A549 (cell line): Measurements from ENCODE around the gene PES1. TPM values are rescaled to one million over a fixed set of nuclear protein-coding genes. Genes with fewer than 3 reads are reported as not detected.
"Not testable (repeated sequence)": the region's sequence is repeated elsewhere in the genome, so short reads cannot be mapped to it uniquely, and the experiment has no call there.

ENCODE experiments used
- ATAC-seq, 2 experiments: fragments of 200-7000 bp in 1 of 2; fragments of >200 bp in 1 of 2; cut with Nextera tagmentation in 1 of 2; cut with Tn5 transposase in 1 of 2; 3 replicates each; pipeline versions ENCODE4 v1.8.0 to v1.9.1; 2018 to 2020; ENCODE audit warnings: mild to moderate bottlenecking in 1 of 2, moderate library complexity in 1 of 2
- CTCF ChIA-PET: fragments of 300-600 bp; sonication (Branson Sonifier 250); formaldehyde crosslinking; extraction: SDS; loops from one replicate; lab custom pipeline; 2021; ENCODE audit warnings: antibody characterized with exemption, inconsistent platforms; lab: Yijun Ruan, JAX
- POLR2A ChIA-PET: fragments of 350-600 bp; formaldehyde crosslinking; extraction: SDS; loops from one replicate; lab custom pipeline; 2021; ENCODE audit warnings: antibody characterized with exemption, inconsistent platforms; lab: Yijun Ruan, JAX
- DNase-seq, 2 experiments: peaks; one replicate each; pipeline versions ENCODE4 v3.0.0 to v3.0.0-alpha.2; 2011 to 2016; ENCODE audit warnings: low read depth in 1 of 2, low spot score in 1 of 2
- FAIRE-seq: peaks from 2 replicates; lab custom pipeline; 2011; peaks lifted over from hg19 to GRCh38; lab: Jason Lieb, UNC
- H3K27ac ChIP-seq, 2 experiments: fragments of >200 bp; sonication (Bioruptor Twin); formaldehyde crosslinking; 3 replicates each; pipeline ENCODE4 v1.5.1; 2016 to 2017
- H3K4me1 ChIP-seq: fragments of >200 bp; sonication (Bioruptor Twin); formaldehyde crosslinking; 3 replicates; pipeline ENCODE4 v1.6.1; 2016
- H3K4me2 ChIP-seq: fragments of >200 bp; sonication (Bioruptor Twin); formaldehyde crosslinking; 3 replicates; pipeline ENCODE4 v1.6.1; 2016
- H3K4me3 ChIP-seq: fragments of >200 bp; sonication (Bioruptor Twin); formaldehyde crosslinking; 3 replicates; pipeline ENCODE4 v1.5.1; 2016
- H3K9me3 ChIP-seq: fragments of >200 bp; sonication (Bioruptor Twin); formaldehyde crosslinking; 3 replicates; pipeline ENCODE4 v1.6.1; 2016
- BHLHE40 ChIP-seq: IDR thresholded peaks from 2 replicates; pipeline ENCODE4 v1.6.1; 2012; ENCODE audit warnings: low read depth, low read length, inconsistent platforms
- CBX8 ChIP-seq: fragments of 200-600 bp; sonication (generic); IDR thresholded peaks from 2 replicates; pipeline ENCODE4 v1.6.1; 2016
- EP300 ChIP-seq, 2 experiments: fragments of >200 bp; sonication (Bioruptor Twin); formaldehyde crosslinking; IDR thresholded peaks; 2 replicates in 1 of 2; 3 replicates in 1 of 2; pipeline ENCODE4 v1.6.1; 2016 to 2017
- ESRRA ChIP-seq: fragments of 150-350 bp; IDR thresholded peaks from 2 replicates; pipeline ENCODE4 v1.6.1; 2014; ENCODE audit warnings: mild to moderate bottlenecking, low read length, borderline replicate concordance
- FOXS1 ChIP-seq: fragments of 250-450 bp; sonication (Bioruptor Pico); IDR thresholded peaks from 2 replicates; pipeline ENCODE4 v1.5.0; 2020; ENCODE audit warnings: mild to moderate bottlenecking, moderate library complexity
- HOXA7 ChIP-seq: fragments of 250-450 bp; sonication (Bioruptor Pico); IDR thresholded peaks from 2 replicates; pipeline ENCODE4 v1.5.0; 2020; ENCODE audit warnings: mild to moderate bottlenecking, moderate library complexity
- HOXB5 ChIP-seq: fragments of 250-450 bp; sonication (Bioruptor Pico); IDR thresholded peaks from 2 replicates; pipeline ENCODE4 v1.5.0; 2020; ENCODE audit warnings: mild to moderate bottlenecking, moderate library complexity
- JUN ChIP-seq, 2 experiments: fragments of >200 bp; sonication (Bioruptor Twin); formaldehyde crosslinking; IDR thresholded peaks; 2 replicates in 1 of 2; 3 replicates in 1 of 2; pipeline ENCODE4 v1.6.1; 2016 to 2017
- MAFK ChIP-seq: fragments of 450-650 bp; IDR thresholded peaks from 2 replicates; pipeline ENCODE4 v1.6.1; 2014; ENCODE audit not compliant: partially characterized antibody
- MAZ ChIP-seq: fragments of 150-350 bp; IDR thresholded peaks from 2 replicates; pipeline ENCODE4 v1.6.1; 2014; ENCODE audit warnings: antibody characterized with exemption, low read depth, low read length, borderline replicate concordance
- NFE2L2 ChIP-seq: fragments of 150-350 bp; conservative IDR thresholded peaks from 2 replicates; pipeline ENCODE4 v1.6.1; 2014; ENCODE audit warnings: low read length
- NR3C1 ChIP-seq: fragments of >200 bp; sonication (Bioruptor Twin); formaldehyde crosslinking; IDR thresholded peaks from 3 replicates; pipeline ENCODE4 v1.6.1; 2017
- RAD21 ChIP-seq, 2 experiments: fragments of >200 bp in 1 of 2; sonication (Bioruptor Twin) in 1 of 2; formaldehyde crosslinking in 1 of 2; IDR thresholded peaks in 1 of 2; conservative IDR thresholded peaks in 1 of 2; 2 replicates in 1 of 2; 3 replicates in 1 of 2; pipeline ENCODE4 v1.6.1; 2012 to 2018; ENCODE audit warnings: inconsistent platforms in 1 of 2
- RCOR1 ChIP-seq: fragments of 150-350 bp; IDR thresholded peaks from 2 replicates; pipeline ENCODE4 v1.6.1; 2014; ENCODE audit warnings: antibody characterized with exemption, low read length, low read depth
- RNF2 ChIP-seq: fragments of 200-600 bp; sonication (generic); IDR thresholded peaks from 2 replicates; pipeline ENCODE4 v1.6.1; 2016; ENCODE audit warnings: low read depth, mild to moderate bottlenecking, antibody characterized with exemption, moderate library complexity, borderline replicate concordance
- ZFP36 ChIP-seq: fragments of 450-650 bp; IDR thresholded peaks from 2 replicates; pipeline ENCODE4 v1.6.1; 2014; ENCODE audit warnings: borderline replicate concordance; ENCODE audit not compliant: partially characterized antibody
- ZNF302 ChIP-seq: fragments of 250-450 bp; sonication (Bioruptor Pico); IDR thresholded peaks from 2 replicates; pipeline ENCODE4 v1.9.0; 2021; ENCODE audit warnings: inconsistent platforms, mild to moderate bottlenecking, moderate library complexity
- WGBS: methylation state at CpG from one replicate; pipeline ENCODE4 v1.1.6; 2017; ENCODE audit errors: missing lambda C conversion rate; 5-methylcytosine and 5-hydroxymethylcytosine counted together
- polyA plus RNA-seq, 4 experiments: library from polyadenylated mRNA; depleted of rRNA in 3 of 4; stranded (reverse); fragments of >200 nt; fragmentation: RNase III in 1 of 4; extraction: RNeasy Plus Mini Kit Qiagen cat#74134 plus additional on column Dnase treatment in 1 of 4; gene quantifications; 2 replicates in 3 of 4; 3 replicates in 1 of 4; pipeline ENCODE4 v1.2.3, GENCODE V29; 2011 to 2017
- TF ChIP-seq, protein P1 (sequence below): fragments of 200-600 bp; sonication (generic); IDR thresholded peaks from 2 replicates; pipeline ENCODE4 v1.6.1; 2016; ENCODE audit warnings: antibody characterized with exemption, mild to moderate bottlenecking, moderate library complexity
- TF ChIP-seq, protein P2 (sequence below): fragments of 250-450 bp; sonication (Bioruptor Pico); IDR thresholded peaks from 2 replicates; pipeline ENCODE4 v1.5.0; 2020; ENCODE audit warnings: low read depth, mild to moderate bottlenecking, moderate library complexity
- TF ChIP-seq, protein P3 (sequence below): fragments of >200 bp; sonication (Bioruptor Twin); formaldehyde crosslinking; IDR thresholded peaks from 3 replicates; pipeline ENCODE4 v1.6.1; 2016

Gene PES1
- polyA plus RNA-seq, 2 of the 4 experiments (the other 2 are of a cell fraction), result 107 to 111 TPM

DNA sequence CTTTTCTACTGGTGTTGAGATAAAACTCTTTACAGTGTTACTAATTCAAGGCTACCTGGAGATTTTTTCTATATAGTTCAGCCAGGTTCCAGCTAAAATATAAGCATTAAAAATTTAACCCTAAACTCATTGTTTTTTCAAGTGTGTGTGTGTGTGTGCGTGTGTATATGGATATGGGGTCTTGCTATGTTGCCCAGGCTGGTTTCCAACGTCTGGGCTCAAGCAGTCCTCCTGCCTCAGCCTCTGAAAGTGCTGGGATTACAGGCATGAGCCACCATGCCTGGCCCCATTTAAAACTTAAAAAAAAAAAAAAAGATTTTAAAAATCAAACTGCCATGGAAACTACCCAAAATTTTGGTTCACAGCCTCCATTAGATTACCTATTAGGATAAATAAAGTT, 4.5 kb upstream of the PES1 start:
- DNase-seq (no peak), FAIRE-seq (no peak)
- no peak for TF ChIP-seq MAFK
- TF ChIP-seq FOXS1 (CRISPR knock-in tag), result no peak
- TF ChIP-seq, protein P1, sequence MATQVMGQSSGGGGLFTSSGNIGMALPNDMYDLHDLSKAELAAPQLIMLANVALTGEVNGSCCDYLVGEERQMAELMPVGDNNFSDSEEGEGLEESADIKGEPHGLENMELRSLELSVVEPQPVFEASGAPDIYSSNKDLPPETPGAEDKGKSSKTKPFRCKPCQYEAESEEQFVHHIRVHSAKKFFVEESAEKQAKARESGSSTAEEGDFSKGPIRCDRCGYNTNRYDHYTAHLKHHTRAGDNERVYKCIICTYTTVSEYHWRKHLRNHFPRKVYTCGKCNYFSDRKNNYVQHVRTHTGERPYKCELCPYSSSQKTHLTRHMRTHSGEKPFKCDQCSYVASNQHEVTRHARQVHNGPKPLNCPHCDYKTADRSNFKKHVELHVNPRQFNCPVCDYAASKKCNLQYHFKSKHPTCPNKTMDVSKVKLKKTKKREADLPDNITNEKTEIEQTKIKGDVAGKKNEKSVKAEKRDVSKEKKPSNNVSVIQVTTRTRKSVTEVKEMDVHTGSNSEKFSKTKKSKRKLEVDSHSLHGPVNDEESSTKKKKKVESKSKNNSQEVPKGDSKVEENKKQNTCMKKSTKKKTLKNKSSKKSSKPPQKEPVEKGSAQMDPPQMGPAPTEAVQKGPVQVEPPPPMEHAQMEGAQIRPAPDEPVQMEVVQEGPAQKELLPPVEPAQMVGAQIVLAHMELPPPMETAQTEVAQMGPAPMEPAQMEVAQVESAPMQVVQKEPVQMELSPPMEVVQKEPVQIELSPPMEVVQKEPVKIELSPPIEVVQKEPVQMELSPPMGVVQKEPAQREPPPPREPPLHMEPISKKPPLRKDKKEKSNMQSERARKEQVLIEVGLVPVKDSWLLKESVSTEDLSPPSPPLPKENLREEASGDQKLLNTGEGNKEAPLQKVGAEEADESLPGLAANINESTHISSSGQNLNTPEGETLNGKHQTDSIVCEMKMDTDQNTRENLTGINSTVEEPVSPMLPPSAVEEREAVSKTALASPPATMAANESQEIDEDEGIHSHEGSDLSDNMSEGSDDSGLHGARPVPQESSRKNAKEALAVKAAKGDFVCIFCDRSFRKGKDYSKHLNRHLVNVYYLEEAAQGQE, result no peak
- no peak for TF ChIP-seq JUN (IDR thresholded peaks at IDR 0.05)
- no peak for TF ChIP-seq NFE2L2
- no peak for TF ChIP-seq HOXA7
- TF ChIP-seq ZNF302 (CRISPR knock-in tag), result no peak
- no peak for TF ChIP-seq CBX8
- no peak for TF ChIP-seq RCOR1
- TF ChIP-seq MAZ, result no peak
- no peak for TF ChIP-seq ESRRA
- no peak for TF ChIP-seq RAD21 (conservative IDR thresholded peaks at IDR 0.05 in 1 of 2, IDR thresholded peaks at IDR 0.05 in 1 of 2)
- TF ChIP-seq RNF2, result no peak
- no peak for TF ChIP-seq ZFP36
- TF ChIP-seq NR3C1, result no peak
- TF ChIP-seq BHLHE40, result no peak
- TF ChIP-seq EP300 (IDR thresholded peaks at IDR 0.05), result no peak
- no peak for TF ChIP-seq HOXB5
- TF ChIP-seq, protein P2, sequence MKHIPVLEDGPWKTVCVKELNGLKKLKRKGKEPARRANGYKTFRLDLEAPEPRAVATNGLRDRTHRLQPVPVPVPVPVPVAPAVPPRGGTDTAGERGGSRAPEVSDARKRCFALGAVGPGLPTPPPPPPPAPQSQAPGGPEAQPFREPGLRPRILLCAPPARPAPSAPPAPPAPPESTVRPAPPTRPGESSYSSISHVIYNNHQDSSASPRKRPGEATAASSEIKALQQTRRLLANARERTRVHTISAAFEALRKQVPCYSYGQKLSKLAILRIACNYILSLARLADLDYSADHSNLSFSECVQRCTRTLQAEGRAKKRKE (CRISPR knock-in tag), result no peak
- TF ChIP-seq, all 56 proteins: peak for 0
- POLR2A ChIA-PET, result no interaction called here
- Histone ChIP-seq H3K4me3 (no peak overlapping the region), H3K4me2 (no peak overlapping the region), H3K27ac (no peak overlapping the region), H3K9me3 (no peaks in the 10 kb centered on the region), H3K4me1 (no peaks in the 10 kb centered on the region)
- 45% methylated on average over 2 of the region's 2 CpGs for WGBS
- ATAC-seq, result no peak
- CTCF ChIA-PET, result interaction anchor here (1.5 kb wide), 1 partner anchor 8 kb away, joined by 4 read pairs; no protein-coding TSS in a partner anchor

DNA sequence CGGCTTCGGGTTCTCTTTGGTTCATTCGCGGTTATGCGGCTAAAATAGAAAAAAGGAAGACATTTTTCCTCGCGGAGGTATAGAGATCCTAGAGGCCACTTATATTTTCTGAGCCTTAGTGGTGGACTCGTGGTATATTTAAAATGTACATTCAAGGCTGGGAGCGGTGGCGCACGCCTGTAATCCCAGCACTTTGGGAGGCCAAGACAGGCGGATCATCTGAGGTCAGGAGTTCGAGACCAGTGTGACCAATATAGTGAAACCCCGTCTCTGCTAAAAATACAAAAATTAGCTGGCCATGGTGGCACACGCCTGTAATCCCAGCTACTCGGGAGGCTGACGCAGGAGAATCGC, 627 bp upstream of the PES1 start:
- peak overlapping the region; percentile 92 for H3K4me2 ChIP-seq
- not testable (repeated sequence) for DNase-seq, ATAC-seq, FAIRE-seq, H3K9me3 ChIP-seq, H3K4me1 ChIP-seq
- ChIA-PET POLR2A (interaction anchor here (0.9 kb wide), 1 partner anchor 9 kb away, joined by 3 read pairs; no protein-coding TSS in a partner anchor), CTCF (interaction anchor here (0.7 to 2.5 kb wide), 4 partner anchors 9 to 107 kb away, joined by 3 to 7 read pairs (median 3); no protein-coding TSS in a partner anchor)
- peak overlapping the region; percentile 37 for H3K4me3 ChIP-seq
- WGBS, result 28% methylated on average over 17 of the region's 18 CpGs
- H3K27ac ChIP-seq, result peak overlapping the region in 1 of 2 experiments; percentile 92; a peak in 2 of 6 replicates

DNA sequence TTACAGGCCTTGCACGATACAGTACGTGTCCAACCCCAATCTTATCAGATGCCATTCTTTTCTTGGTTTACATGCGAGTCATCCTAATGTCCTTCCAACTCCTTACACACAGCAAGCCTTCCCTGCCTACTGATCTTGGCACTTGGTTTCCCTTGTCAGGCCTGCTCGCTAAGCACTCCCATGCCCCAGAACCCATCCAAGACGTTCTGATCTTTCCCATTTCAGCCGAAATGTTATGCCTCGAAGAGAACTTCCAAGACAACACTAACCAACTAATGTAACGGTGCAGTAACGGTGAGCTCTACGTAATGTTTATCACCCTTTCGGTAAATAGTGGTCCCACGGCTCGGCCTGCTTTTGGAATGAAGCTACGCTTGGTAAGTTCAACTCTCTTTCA, 521 bp downstream of the PES1 start:
- no peak for FAIRE-seq
- ATAC-seq, result 0 out of 6 replicates have a peak, but pooled peaks of 1 of the 2 experiments have one; percentile 4
- DNase-seq, result no peak
- 3% methylated on average over 14 of the region's 14 CpGs for WGBS
- ChIA-PET POLR2A (interaction anchor here (0.9 kb wide), 1 partner anchor 10 kb away, joined by 3 read pairs; no protein-coding TSS in a partner anchor), CTCF (interaction anchor here (0.7 kb wide), 1 partner anchor 15 kb away, joined by 4 read pairs; no protein-coding TSS in a partner anchor)
- Histone ChIP-seq H3K4me3 (peak overlapping the region; percentile 99), H3K9me3 (no peaks in the 10 kb centered on the region), H3K27ac (peak overlapping the region; percentile 92 to 93), H3K4me2 (peak overlapping the region; percentile 92)
- no peak for TF ChIP-seq NR3C1
- TF ChIP-seq, protein P3, sequence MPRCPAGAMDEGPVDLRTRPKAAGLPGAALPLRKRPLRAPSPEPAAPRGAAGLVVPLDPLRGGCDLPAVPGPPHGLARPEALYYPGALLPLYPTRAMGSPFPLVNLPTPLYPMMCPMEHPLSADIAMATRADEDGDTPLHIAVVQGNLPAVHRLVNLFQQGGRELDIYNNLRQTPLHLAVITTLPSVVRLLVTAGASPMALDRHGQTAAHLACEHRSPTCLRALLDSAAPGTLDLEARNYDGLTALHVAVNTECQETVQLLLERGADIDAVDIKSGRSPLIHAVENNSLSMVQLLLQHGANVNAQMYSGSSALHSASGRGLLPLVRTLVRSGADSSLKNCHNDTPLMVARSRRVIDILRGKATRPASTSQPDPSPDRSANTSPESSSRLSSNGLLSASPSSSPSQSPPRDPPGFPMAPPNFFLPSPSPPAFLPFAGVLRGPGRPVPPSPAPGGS, result 0 out of 3 replicates have a peak, but pooled peaks have one; percentile 2
- TF ChIP-seq, all 56 proteins: peak for 1
- peaks cover 8% of the 10 kb centered on the region; the same call in 2 of the 3 replicates for H3K4me1 ChIP-seq
